Activated CD8-positive, alpha-beta memory T cell treated with anti-CD3 and anti-CD28 coated beads, Interleukin-2, amount 50 U/mL, for 4 hours (primary cell): Measurements from ENCODE around the gene PLS1.
"Not testable (repeated sequence)": the region's sequence is repeated elsewhere in the genome, so short reads cannot be mapped to it uniquely, and the experiment has no call there.

ENCODE experiments used
- DNase-seq: peaks from one replicate; pipeline ENCODE4 v3.0.0-alpha.2; 2020

The PLS1 gene

GRCh38 chr3:142595951-142596725 lies at the start of gene PLS1:
Gene PLS1, plus strand, starts transcription at chr3:142596393. Its CDS starts 67,845 bp downstream, at chr3:142664238.
- DNase-seq = peak; percentile 80

GRCh38 chr3:142549986-142550385 lies 46.2 kb upstream of the PLS1 start:
- no peak for DNase-seq

- DNase-seq = not testable (repeated sequence)
Measured at GRCh38 chr3:142552579-142552978, 43.6 kb upstream of the PLS1 start.

GRCh38 chr3:142553741-142554140 lies 42.5 kb upstream of the PLS1 start:
- DNase-seq = no peak

GRCh38 chr3:142560118-142560517 lies 36.1 kb upstream of the PLS1 start:
- no peak for DNase-seq

- no peak for DNase-seq
Measured at GRCh38 chr3:142563496-142563997, 32.6 kb upstream of the PLS1 start.

GRCh38 chr3:142566096-142566495 lies 30.1 kb upstream of the PLS1 start:
- DNase-seq = no peak

- no peak for DNase-seq
Measured at GRCh38 chr3:142568393-142569017, 27.7 kb upstream of the PLS1 start.

- DNase-seq = not testable (repeated sequence)
Measured at GRCh38 chr3:142569422-142569821, 26.8 kb upstream of the PLS1 start.

GRCh38 chr3:142574223-142574622 lies 22.0 kb upstream of the PLS1 start:
- DNase-seq = not testable (repeated sequence)

- DNase-seq = no peak
Measured at GRCh38 chr3:142574665-142575064, 21.5 kb upstream of the PLS1 start.

- DNase-seq = no peak
Measured at GRCh38 chr3:142576792-142577191, 19.4 kb upstream of the PLS1 start.

GRCh38 chr3:142577696-142578328 lies 18.4 kb upstream of the PLS1 start:
- no peak for DNase-seq

- peak; percentile 97 for DNase-seq
Measured at GRCh38 chr3:142578329-142579223, 17.6 kb upstream of the PLS1 start, which contains the start of gene ATR. Gene ATR, minus strand, starts transcription at chr3:142578733. Its CDS starts 29 bp downstream, at chr3:142578704.

- no peak for DNase-seq
Measured at GRCh38 chr3:142580061-142580423, 16.2 kb upstream of the PLS1 start.

- DNase-seq = not testable (repeated sequence)
Measured at GRCh38 chr3:142581070-142581469, 15.1 kb upstream of the PLS1 start.

GRCh38 chr3:142586803-142587406 lies 9.3 kb upstream of the PLS1 start:
- DNase-seq = no peak

GRCh38 chr3:142588703-142589102 lies 7.5 kb upstream of the PLS1 start:
- DNase-seq = no peak

- not testable (repeated sequence) for DNase-seq
Measured at GRCh38 chr3:142592268-142592667, 3.9 kb upstream of the PLS1 start.

GRCh38 chr3:142595141-142595540 lies 1.1 kb upstream of the PLS1 start:
- DNase-seq = no peak

- no peak for DNase-seq
Measured at GRCh38 chr3:142595581-142595950, 627 bp upstream of the PLS1 start.

- DNase-seq = no peak
Measured at GRCh38 chr3:142596726-142597088, 514 bp downstream of the PLS1 start.
